ENCODE measurements around the gene AP5M1. TPM values are rescaled to one million over a fixed set of nuclear protein-coding genes. Genes with fewer than 3 reads are reported as not detected.

Gene AP5M1
- total RNA-seq, 1 donor from 2014 or later = 11.6 TPM

GRCh38 chr14:57259672-57260071 is 9.1 kb upstream of the AP5M1 start:
- TF ChIP-seq, protein P1, sequence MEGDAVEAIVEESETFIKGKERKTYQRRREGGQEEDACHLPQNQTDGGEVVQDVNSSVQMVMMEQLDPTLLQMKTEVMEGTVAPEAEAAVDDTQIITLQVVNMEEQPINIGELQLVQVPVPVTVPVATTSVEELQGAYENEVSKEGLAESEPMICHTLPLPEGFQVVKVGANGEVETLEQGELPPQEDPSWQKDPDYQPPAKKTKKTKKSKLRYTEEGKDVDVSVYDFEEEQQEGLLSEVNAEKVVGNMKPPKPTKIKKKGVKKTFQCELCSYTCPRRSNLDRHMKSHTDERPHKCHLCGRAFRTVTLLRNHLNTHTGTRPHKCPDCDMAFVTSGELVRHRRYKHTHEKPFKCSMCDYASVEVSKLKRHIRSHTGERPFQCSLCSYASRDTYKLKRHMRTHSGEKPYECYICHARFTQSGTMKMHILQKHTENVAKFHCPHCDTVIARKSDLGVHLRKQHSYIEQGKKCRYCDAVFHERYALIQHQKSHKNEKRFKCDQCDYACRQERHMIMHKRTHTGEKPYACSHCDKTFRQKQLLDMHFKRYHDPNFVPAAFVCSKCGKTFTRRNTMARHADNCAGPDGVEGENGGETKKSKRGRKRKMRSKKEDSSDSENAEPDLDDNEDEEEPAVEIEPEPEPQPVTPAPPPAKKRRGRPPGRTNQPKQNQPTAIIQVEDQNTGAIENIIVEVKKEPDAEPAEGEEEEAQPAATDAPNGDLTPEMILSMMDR (IDR thresholded peaks at IDR 0.05; ENCODE audit: insufficient read depth, low read length, severe bottlenecking) = no peak

GRCh38 chr14:57261604-57262003 is 7.2 kb upstream of the AP5M1 start:
- Histone ChIP-seq H3K36me3 (ENCODE audit: control insufficient read depth, insufficient read depth, low read length) (no peaks in the 10 kb centered on the region), H3K4me3 (ENCODE audit: low read depth, low read length) (no peak overlapping the region), H3K27me3 (ENCODE audit: control insufficient read depth, insufficient read depth, low read length) (no peaks in the 10 kb centered on the region)
- TF ChIP-seq, protein P1 (IDR thresholded peaks at IDR 0.05; ENCODE audit: insufficient read depth, low read length, severe bottlenecking) = no peak
- FAIRE-seq (no peak), DNase-seq (ENCODE audit: low read depth) (no peak)

More at GRCh38 chr14:57259672-57260071, 9.1 kb upstream of the AP5M1 start:
- Histone ChIP-seq H3K4me3 (ENCODE audit: low read depth, low read length) (no peak overlapping the region), H3K27me3 (ENCODE audit: control insufficient read depth, insufficient read depth, low read length) (no peaks in the 10 kb centered on the region), H3K36me3 (ENCODE audit: control insufficient read depth, insufficient read depth, low read length) (no peaks in the 10 kb centered on the region)
- DNase-seq (ENCODE audit: low read depth) (no peak), FAIRE-seq (no peak)

GRCh38 chr14:57262117-57262516 is 6.7 kb upstream of the AP5M1 start:
- no peaks in the 10 kb centered on the region for H3K27me3 ChIP-seq (ENCODE audit: control insufficient read depth, insufficient read depth, low read length)
- DNase-seq (ENCODE audit: low read depth) (no peak), FAIRE-seq (no peak)
- no peak overlapping the region for H3K4me3 ChIP-seq (ENCODE audit: low read depth, low read length)
- TF ChIP-seq, protein P1 (IDR thresholded peaks at IDR 0.05; ENCODE audit: insufficient read depth, low read length, severe bottlenecking) = no peak
- H3K36me3 ChIP-seq (ENCODE audit: control insufficient read depth, insufficient read depth, low read length) = no peaks in the 10 kb centered on the region

DNA sequence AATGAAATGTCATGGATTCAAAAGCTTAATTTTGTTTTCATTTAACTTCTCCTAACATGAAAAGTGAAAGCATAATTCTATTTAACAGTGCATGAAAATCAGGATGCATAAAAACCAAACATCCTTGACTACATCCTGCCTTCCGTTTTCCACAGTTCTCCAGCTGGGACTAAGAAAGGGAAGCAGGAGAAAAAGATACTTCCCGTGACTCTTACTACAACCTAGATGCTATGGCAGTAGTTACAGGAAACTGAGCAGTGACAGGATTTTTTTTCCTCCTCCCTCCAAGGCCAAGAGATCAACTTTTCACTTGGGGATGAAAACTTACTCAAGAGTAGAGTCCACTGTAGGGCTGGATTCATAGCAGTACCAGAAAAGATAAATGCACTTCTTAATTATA is 2.7 kb upstream of the AP5M1 start:
- no peaks in the 10 kb centered on the region for H3K36me3 ChIP-seq (ENCODE audit: control insufficient read depth, insufficient read depth, low read length)
- H3K27me3 ChIP-seq (ENCODE audit: control insufficient read depth, insufficient read depth, low read length) = no peaks in the 10 kb centered on the region
- DNase-seq (ENCODE audit: low read depth) (no peak), FAIRE-seq (no peak)
- H3K4me3 ChIP-seq (ENCODE audit: low read depth, low read length) = no peak overlapping the region
- TF ChIP-seq, protein P1 (IDR thresholded peaks at IDR 0.05; ENCODE audit: insufficient read depth, low read length, severe bottlenecking) = no peak

DNA sequence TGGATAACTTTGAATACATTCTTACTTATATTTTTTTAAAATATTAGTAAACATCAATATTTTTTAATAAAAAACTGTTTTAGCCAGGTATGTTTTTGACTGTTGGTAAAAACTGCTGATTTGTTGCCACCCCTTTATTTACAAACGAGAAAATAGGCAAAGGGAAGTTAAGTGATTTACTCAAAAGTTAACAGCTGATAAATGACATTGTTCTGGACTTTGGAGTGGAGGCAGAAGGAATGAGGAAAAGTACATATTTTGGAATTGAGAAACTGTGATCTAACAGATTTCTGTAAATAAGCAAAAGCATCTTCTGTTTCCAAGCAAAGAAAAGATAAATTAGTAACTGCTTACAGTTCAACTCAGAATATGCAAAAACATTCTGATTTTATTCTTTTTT is 4.5 kb downstream of the AP5M1 start:
- DNase-seq (ENCODE audit: low read depth) (no peak), FAIRE-seq (no peak)
- TF ChIP-seq, protein P1 (IDR thresholded peaks at IDR 0.05; ENCODE audit: insufficient read depth, low read length, severe bottlenecking) = no peak
- Histone ChIP-seq H3K27me3 (ENCODE audit: control insufficient read depth, insufficient read depth, low read length) (no peaks in the 10 kb centered on the region), H3K4me3 (ENCODE audit: low read depth, low read length) (no peak overlapping the region), H3K36me3 (ENCODE audit: control insufficient read depth, insufficient read depth, low read length) (peaks cover 4% of the 10 kb centered on the region)

DNA sequence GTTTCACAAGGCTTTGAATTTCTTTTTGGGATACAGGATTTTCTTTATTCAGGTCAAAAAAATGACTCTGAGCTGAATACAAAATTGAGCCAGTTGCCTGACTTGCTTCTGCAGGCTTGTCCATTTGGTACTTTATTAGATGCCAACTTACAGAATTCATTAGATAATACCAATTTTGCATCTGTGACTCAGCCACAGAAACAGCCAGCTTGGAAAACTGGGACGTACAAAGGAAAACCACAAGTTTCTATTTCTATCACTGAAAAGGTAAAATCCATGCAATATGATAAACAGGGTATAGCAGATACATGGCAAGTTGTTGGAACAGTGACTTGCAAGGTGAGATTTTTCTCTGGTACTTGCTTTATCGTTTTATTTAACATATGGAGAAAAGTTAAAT is 5.8 kb downstream of the AP5M1 start:
- H3K27me3 ChIP-seq (ENCODE audit: control insufficient read depth, insufficient read depth, low read length) = no peaks in the 10 kb centered on the region
- DNase-seq (ENCODE audit: low read depth) (no peak), FAIRE-seq (no peak)
- peaks cover 4% of the 10 kb centered on the region for H3K36me3 ChIP-seq (ENCODE audit: control insufficient read depth, insufficient read depth, low read length)
- TF ChIP-seq, protein P1 (IDR thresholded peaks at IDR 0.05; ENCODE audit: insufficient read depth, low read length, severe bottlenecking) = no peak
- no peak overlapping the region for H3K4me3 ChIP-seq (ENCODE audit: low read depth, low read length)
